Measurements from ENCODE around the gene CLEC7A. TPM values are rescaled to one million over a fixed set of nuclear protein-coding genes. Genes with fewer than 3 reads are reported as not detected.

CLEC7A gene
- total RNA-seq, 1 experiment from 2014 or later: not detected

- Mint-ChIP-seq H3K27ac (no peak overlapping the region), H3K9me3 (no peaks in the 10 kb centered on the region), H3K36me3 (ENCODE audit: insufficient read depth in 1 of 3, low read depth in 3 of 3) (no peaks in the 10 kb centered on the region), H3K4me3 (no peak overlapping the region), H3K4me1 (peaks cover 13 to 15% of the 10 kb centered on the region in 2 experiments), H3K27me3 (ENCODE audit: low read depth) (no peaks in the 10 kb centered on the region)
- no peak overlapping the region for H2BK20ac ChIP-seq (ENCODE audit: low read depth, low read length, poor library complexity, severe bottlenecking)
- no peak overlapping the region for H3K9ac ChIP-seq (ENCODE audit: extremely low read depth, insufficient read length, low read length)
- H3T11ph ChIP-seq (ENCODE audit: low read length): no peak overlapping the region
- no peak overlapping the region for H2BK5ac ChIP-seq (ENCODE audit: insufficient read length, low read length)
- no peaks in the 10 kb centered on the region for H3K79me2 ChIP-seq (ENCODE audit: insufficient read depth, low read length)
- H3K79me1 ChIP-seq (ENCODE audit: insufficient read depth, low read depth, low read length, poor library complexity, severe bottlenecking): no peaks in the 10 kb centered on the region
- H2BK15ac ChIP-seq (ENCODE audit: low read depth, low read length): no peak overlapping the region
- H3K23me2 ChIP-seq (ENCODE audit: insufficient read length, low read depth, low read length, poor library complexity, severe bottlenecking): no peaks in the 10 kb centered on the region
- H3K4me2 ChIP-seq (ENCODE audit: insufficient read depth, insufficient read length, low read length): no peak overlapping the region
- no peak overlapping the region for H4K8ac ChIP-seq (replicated peaks; ENCODE audit: insufficient read length, low read depth, low read length)
- H3K18ac ChIP-seq (ENCODE audit: insufficient read length, low read depth, low read length): no peak overlapping the region
- WGBS (ENCODE audit: extremely low coverage, insufficient read length, low lambda C conversion rate): no CpG with 5 or more reads among the region's 4 CpGs
- no peak overlapping the region for H4K91ac ChIP-seq (ENCODE audit: insufficient read length, low read depth, low read length)
- no peak overlapping the region for H2BK120ac ChIP-seq (ENCODE audit: low read depth, low read length, poor library complexity, severe bottlenecking)
- H3K27me3 ChIP-seq (ENCODE audit: insufficient read depth, low read length): no peaks in the 10 kb centered on the region
- H3K27ac ChIP-seq (ENCODE audit: insufficient read length, low read depth, low read length): no peak overlapping the region
- H2AFZ ChIP-seq (ENCODE audit: low read length): no peak overlapping the region
- H3K56ac ChIP-seq (ENCODE audit: insufficient read length, low read depth, low read length): no peak overlapping the region
- no peaks in the 10 kb centered on the region for H4K20me1 ChIP-seq (ENCODE audit: control insufficient read depth, insufficient read depth, insufficient read length)
- no peak overlapping the region for H3K14ac ChIP-seq (ENCODE audit: insufficient read depth, low read length)
- H4K5ac ChIP-seq (ENCODE audit: insufficient read length, low read depth, low read length): no peak overlapping the region
- no peak overlapping the region for H2BK12ac ChIP-seq (ENCODE audit: insufficient read length, low read depth, low read length)
- H3K4me1 ChIP-seq (ENCODE audit: insufficient read depth, low read length): no peaks in the 10 kb centered on the region; the same call in 1 of the 2 replicates
- no peak for TF ChIP-seq CTCF (conservative IDR thresholded peaks at IDR 0.05)
- H3K4ac ChIP-seq (ENCODE audit: low read depth, low read length): no peak overlapping the region
- H2AK5ac ChIP-seq (ENCODE audit: insufficient read length, low read length): no peak overlapping the region
- no peak overlapping the region for H3K23ac ChIP-seq (ENCODE audit: insufficient read length, low read depth, low read length)
- DNase-seq: no peak
- H3K9me3 ChIP-seq (ENCODE audit: control insufficient read depth, low read depth, low read length): no peaks in the 10 kb centered on the region
These were observed 35.2 kb downstream of the CLEC7A start for GRCh38 chr12:10094646-10095395.
